WERI-Rb-1 (cell line): Measurements from ENCODE around the gene LRBA.

Experiments used
- DNase-seq: peaks from one replicate; pipeline ENCODE4 v3.0.0-alpha.2; 2020
- H3K27ac ChIP-seq: fragments of 250-450 bp; sonication (Bioruptor Pico); 2 replicates; pipeline ENCODE4 v1.5.1; 2020; ENCODE audit warnings: mild to moderate bottlenecking, moderate library complexity
- H3K27me3 ChIP-seq: fragments of 250-450 bp; sonication (Bioruptor Pico); 2 replicates; pipeline ENCODE4 v1.5.1; 2021; ENCODE audit warnings: mild to moderate bottlenecking, low read depth, moderate library complexity; ENCODE audit not compliant: insufficient read depth, severe bottlenecking
- H3K36me3 ChIP-seq: fragments of 250-450 bp; sonication (Bioruptor Pico); 2 replicates; pipeline ENCODE4 v1.5.1; 2020; ENCODE audit warnings: mild to moderate bottlenecking, moderate library complexity
- H3K4me3 ChIP-seq: 2 replicates; pipeline ENCODE4 v1.5.1; 2011; ENCODE audit warnings: low read depth, mild to moderate bottlenecking, control low read depth, low read length
- H3K9me3 ChIP-seq: fragments of 250-450 bp; sonication (Bioruptor Pico); 2 replicates; pipeline ENCODE4 v1.5.1; 2021; ENCODE audit warnings: mild to moderate bottlenecking, moderate library complexity; ENCODE audit not compliant: severe bottlenecking
- CTCF ChIP-seq: IDR thresholded peaks from 2 replicates; pipeline ENCODE4 v1.5.1; 2011; ENCODE audit warnings: low read depth, mild to moderate bottlenecking, control low read depth, inconsistent platforms, low read length

LRBA gene

GRCh38 chr4:150242820-150243458 lies 772.1 kb downstream of the LRBA start:
- Histone ChIP-seq H3K4me3 (no peak overlapping the region), H3K9me3 (peaks cover 2% of the 10 kb centered on the region), H3K27me3 (no peaks in the 10 kb centered on the region), H3K27ac (no peak overlapping the region), H3K36me3 (no peaks in the 10 kb centered on the region)
- peak; percentile 97 for TF ChIP-seq CTCF
- peak; percentile 60 for DNase-seq

- H3K27me3 ChIP-seq, result no peaks in the 10 kb centered on the region
- no peak for DNase-seq
- no peak for TF ChIP-seq CTCF
- H3K9me3 ChIP-seq, result no peaks in the 10 kb centered on the region
- no peaks in the 10 kb centered on the region for H3K36me3 ChIP-seq
- H3K27ac ChIP-seq, result no peak overlapping the region
- no peak overlapping the region for H3K4me3 ChIP-seq
These were observed 775.1 kb downstream of the LRBA start for GRCh38 chr4:150240011-150240410.

GRCh38 chr4:150238591-150238990 lies 776.5 kb downstream of the LRBA start:
- Histone ChIP-seq H3K27ac (no peak overlapping the region), H3K27me3 (no peaks in the 10 kb centered on the region), H3K9me3 (no peaks in the 10 kb centered on the region), H3K4me3 (no peak overlapping the region), H3K36me3 (no peaks in the 10 kb centered on the region)
- no peak for DNase-seq
- no peak for TF ChIP-seq CTCF

GRCh38 chr4:150237110-150237872 lies 777.8 kb downstream of the LRBA start:
- H3K27ac ChIP-seq, result no peak overlapping the region
- no peaks in the 10 kb centered on the region; the same call in 1 of the 2 replicates for H3K36me3 ChIP-seq
- no peak for DNase-seq
- no peaks in the 10 kb centered on the region for H3K9me3 ChIP-seq
- H3K4me3 ChIP-seq, result no peak overlapping the region
- TF ChIP-seq CTCF, result no peak
- H3K27me3 ChIP-seq, result no peaks in the 10 kb centered on the region

- no peak overlapping the region for H3K27ac ChIP-seq
- H3K9me3 ChIP-seq, result no peaks in the 10 kb centered on the region
- no peak for DNase-seq
- H3K4me3 ChIP-seq, result no peak overlapping the region
- H3K27me3 ChIP-seq, result no peaks in the 10 kb centered on the region
- no peak for TF ChIP-seq CTCF
- no peaks in the 10 kb centered on the region; the same call in 1 of the 2 replicates for H3K36me3 ChIP-seq
These were observed 778.5 kb downstream of the LRBA start for GRCh38 chr4:150236626-150237025.
